GM19239 (cell line): ENCODE data around the gene TTLL8.

Experiments used
- DNase-seq: peaks from one replicate; pipeline ENCODE4 v3.0.0; 2011; ENCODE audit warnings: low spot score; ENCODE audit not compliant: insufficient read length
- FAIRE-seq: peaks from 2 replicates; lab custom pipeline; 2011; peaks lifted over from hg19 to GRCh38; lab: Jason Lieb, UNC

The TTLL8 gene

GRCh38 chr22:50027639-50028537, 30.2 kb downstream of the TTLL8 start:
- DNase-seq, result no peak
- no peak for FAIRE-seq

GRCh38 chr22:50025993-50026392, 32.1 kb downstream of the TTLL8 start:
- FAIRE-seq (no peak), DNase-seq (no peak)

GRCh38 chr22:50022171-50022819, 35.8 kb downstream of the TTLL8 start:
- no peak for FAIRE-seq

GRCh38 chr22:50020606-50021005, 37.5 kb downstream of the TTLL8 start:
- FAIRE-seq (no peak), DNase-seq (no peak)

More at GRCh38 chr22:50022171-50022819, 35.8 kb downstream of the TTLL8 start:
- DNase-seq, result no peak

GRCh38 chr22:50019316-50019715, 38.8 kb downstream of the TTLL8 start:
- FAIRE-seq (no peak), DNase-seq (no peak)

- FAIRE-seq, result no peak
- DNase-seq, result no peak
These were observed 39.4 kb downstream of the TTLL8 start for GRCh38 chr22:50018608-50019285.

- FAIRE-seq (no peak), DNase-seq (no peak)
These were observed 40.3 kb downstream of the TTLL8 start for GRCh38 chr22:50017701-50018224.

- DNase-seq (no peak), FAIRE-seq (no peak)
These were observed 41.0 kb downstream of the TTLL8 start for GRCh38 chr22:50016988-50017700.

- no peak for FAIRE-seq
These were observed 41.6 kb downstream of the TTLL8 start for GRCh38 chr22:50016308-50016987.

GRCh38 chr22:50015451-50016307, 42.4 kb downstream of the TTLL8 start:
- DNase-seq, result no peak
- FAIRE-seq, result no peak

More at GRCh38 chr22:50016308-50016987, 41.6 kb downstream of the TTLL8 start:
- no peak for DNase-seq

GRCh38 chr22:50014655-50015401, 43.3 kb downstream of the TTLL8 start:
- FAIRE-seq (no peak), DNase-seq (no peak)

GRCh38 chr22:50014053-50014501, 44.0 kb downstream of the TTLL8 start:
- DNase-seq (no peak), FAIRE-seq (no peak)

GRCh38 chr22:50012211-50013181, 45.6 kb downstream of the TTLL8 start, which contains the start of gene IL17REL:
Gene IL17REL (minus strand): TSS chr22:50012765. CDS start chr22:50012646, 119 bp downstream.
- FAIRE-seq, result no peak
- no peak for DNase-seq

GRCh38 chr22:50011447-50012210, 46.5 kb downstream of the TTLL8 start:
- DNase-seq, result no peak
- FAIRE-seq, result no peak

GRCh38 chr22:50010676-50011446, 47.2 kb downstream of the TTLL8 start:
- FAIRE-seq, result no peak

More at GRCh38 chr22:50010676-50011446, 47.2 kb downstream of the TTLL8 start:
- DNase-seq, result no peak
